IMR-90 (cell line): Measurements from ENCODE around the gene SYNPO.

Experiments
- BHLHE40 ChIP-seq: fragments of 150-350 bp; IDR thresholded peaks from 2 replicates; pipeline ENCODE4 v1.6.1; 2016; ENCODE audit warnings: mild to moderate bottlenecking, low read depth, low read length
- CEBPB ChIP-seq: IDR thresholded peaks from 2 replicates; pipeline ENCODE4 v1.6.1; 2012; ENCODE audit warnings: low read depth, low read length, improper control_type of control experiment
- CHD1 ChIP-seq: IDR thresholded peaks from 2 replicates; pipeline ENCODE4 v1.6.1; 2012; ENCODE audit warnings: low read depth, low read length, improper control_type of control experiment
- FOS ChIP-seq: fragments of 150-350 bp; IDR thresholded peaks from 2 replicates; pipeline ENCODE4 v1.6.1; 2016; ENCODE audit warnings: low read depth, low read length
- MAFK ChIP-seq: IDR thresholded peaks from 2 replicates; pipeline ENCODE4 v1.6.1; 2012; ENCODE audit warnings: low read depth, low read length, improper control_type of control experiment
- MAZ ChIP-seq: IDR thresholded peaks from 2 replicates; pipeline ENCODE4 v1.6.1; 2012; ENCODE audit warnings: low read depth, mild to moderate bottlenecking, low read length, improper control_type of control experiment, moderate library complexity, borderline replicate concordance
- MXI1 ChIP-seq: IDR thresholded peaks from 2 replicates; pipeline ENCODE4 v1.6.1; 2012; ENCODE audit warnings: low read depth, mild to moderate bottlenecking, low read length, moderate library complexity, borderline replicate concordance
- POLR2A ChIP-seq: IDR thresholded peaks from 2 replicates; pipeline ENCODE4 v1.6.1; 2012; ENCODE audit warnings: mild to moderate bottlenecking, low read depth, low read length
- RAD21 ChIP-seq: IDR thresholded peaks from 2 replicates; pipeline ENCODE4 v1.6.1; 2012; ENCODE audit warnings: low read length, improper control_type of control experiment
- RFX5 ChIP-seq: IDR thresholded peaks from 2 replicates; pipeline ENCODE4 v1.8.0; 2012; ENCODE audit warnings: low read depth, mild to moderate bottlenecking, low read length, moderate library complexity
- SMC3 ChIP-seq: fragments of 150-350 bp; IDR thresholded peaks from 2 replicates; pipeline ENCODE4 v1.6.1; 2016; ENCODE audit warnings: low read depth, mild to moderate bottlenecking, antibody characterized with exemption, low read length, moderate library complexity
- TF ChIP-seq, protein P1 (sequence below): conservative IDR thresholded peaks from 2 replicates; pipeline ENCODE4 v1.5.1; 2012; ENCODE audit warnings: mild to moderate bottlenecking, low read depth, low read length, improper control_type of control experiment

DNA sequence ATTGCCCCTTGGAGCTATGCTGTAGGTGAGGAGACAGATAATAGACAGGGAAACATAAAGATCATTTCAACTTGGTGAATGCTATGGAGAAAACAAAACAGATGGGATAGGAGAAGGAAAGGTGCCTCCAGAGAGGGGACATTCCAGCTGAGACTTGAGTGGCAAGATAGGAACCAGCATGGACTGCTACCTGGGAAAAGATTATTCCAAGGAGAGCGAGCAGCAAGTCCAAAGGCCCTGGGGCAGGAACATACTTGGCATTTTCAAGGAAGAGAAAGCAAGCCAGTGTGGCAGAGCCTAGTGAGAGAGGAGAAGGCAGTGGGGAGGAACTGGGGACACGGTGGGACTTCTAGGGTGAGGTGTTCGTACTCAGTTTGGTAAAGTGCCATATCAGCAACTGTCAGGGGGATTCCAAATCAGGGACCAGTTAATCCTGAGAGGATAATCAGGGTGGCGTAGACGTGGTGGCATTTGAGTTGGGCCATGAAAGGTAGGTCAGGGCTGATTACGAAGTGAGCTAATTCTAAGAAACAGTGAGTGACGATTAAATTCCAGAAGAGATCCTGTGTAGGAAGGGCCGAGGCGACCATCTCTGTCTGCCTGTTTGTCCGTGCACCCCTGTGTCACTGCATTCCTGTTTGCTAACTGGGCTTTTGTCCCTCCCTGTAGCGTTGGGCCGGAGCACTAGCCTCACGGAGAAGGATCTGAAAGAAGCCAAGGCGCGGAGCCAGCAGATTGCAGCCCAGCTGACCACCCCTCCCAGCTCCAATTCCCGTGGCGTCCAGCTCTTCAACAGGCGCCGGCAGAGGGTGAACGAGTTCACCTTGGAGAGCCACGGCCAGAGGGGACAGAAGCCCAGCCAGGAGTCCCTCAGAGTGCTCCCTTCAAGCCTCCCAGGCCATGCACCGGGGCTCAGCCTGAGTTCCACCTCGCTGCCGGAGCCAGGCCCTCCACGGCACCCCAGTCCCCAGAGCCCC, 7.1 kb downstream of the SYNPO start:
- no peak for TF ChIP-seq MXI1
- TF ChIP-seq FOS, result no peak
- TF ChIP-seq, protein P1, sequence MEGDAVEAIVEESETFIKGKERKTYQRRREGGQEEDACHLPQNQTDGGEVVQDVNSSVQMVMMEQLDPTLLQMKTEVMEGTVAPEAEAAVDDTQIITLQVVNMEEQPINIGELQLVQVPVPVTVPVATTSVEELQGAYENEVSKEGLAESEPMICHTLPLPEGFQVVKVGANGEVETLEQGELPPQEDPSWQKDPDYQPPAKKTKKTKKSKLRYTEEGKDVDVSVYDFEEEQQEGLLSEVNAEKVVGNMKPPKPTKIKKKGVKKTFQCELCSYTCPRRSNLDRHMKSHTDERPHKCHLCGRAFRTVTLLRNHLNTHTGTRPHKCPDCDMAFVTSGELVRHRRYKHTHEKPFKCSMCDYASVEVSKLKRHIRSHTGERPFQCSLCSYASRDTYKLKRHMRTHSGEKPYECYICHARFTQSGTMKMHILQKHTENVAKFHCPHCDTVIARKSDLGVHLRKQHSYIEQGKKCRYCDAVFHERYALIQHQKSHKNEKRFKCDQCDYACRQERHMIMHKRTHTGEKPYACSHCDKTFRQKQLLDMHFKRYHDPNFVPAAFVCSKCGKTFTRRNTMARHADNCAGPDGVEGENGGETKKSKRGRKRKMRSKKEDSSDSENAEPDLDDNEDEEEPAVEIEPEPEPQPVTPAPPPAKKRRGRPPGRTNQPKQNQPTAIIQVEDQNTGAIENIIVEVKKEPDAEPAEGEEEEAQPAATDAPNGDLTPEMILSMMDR, result no peak
- TF ChIP-seq RAD21, result no peak
- TF ChIP-seq POLR2A, result no peak
- TF ChIP-seq SMC3, result no peak
- TF ChIP-seq MAZ, result no peak
- no peak for TF ChIP-seq RFX5
- TF ChIP-seq CEBPB, result no peak
- TF ChIP-seq BHLHE40, result no peak
- TF ChIP-seq CHD1, result no peak
- no peak for TF ChIP-seq MAFK
